ENCODE data around the gene TBX1. TPM values are rescaled to one million over a fixed set of nuclear protein-coding genes. Genes with fewer than 3 reads are reported as not detected.

The TBX1 gene
- total and polyA plus RNA-seq, 2 experiments from 2014 or later, result 0.07 TPM; not detected in 1

- WGBS (ENCODE audit: low lambda C conversion rate, missing lambda C conversion rate), result 62% methylated on average over 18 of the region's 27 CpGs
- no peak overlapping the region for H3K4me2 ChIP-seq
- H3K36me3 ChIP-seq (replicated peaks; ENCODE audit: insufficient read depth, low read depth), result no peaks in the 10 kb centered on the region
- H4K20me1 ChIP-seq (ENCODE audit: insufficient read depth, poor library complexity, severe bottlenecking), result no peaks in the 10 kb centered on the region
- no peaks in the 10 kb centered on the region for H3K9me3 ChIP-seq (ENCODE audit: low read depth)
- H3K27ac ChIP-seq, result no peak overlapping the region
- no peak overlapping the region for H2AFZ ChIP-seq
- TF ChIP-seq EZH2 (IDR thresholded peaks at IDR 0.05; ENCODE audit: borderline replicate concordance), result no peak
- TF ChIP-seq CTCF (IDR thresholded peaks at IDR 0.05; ENCODE audit: poor library complexity), result no peak
- no peak for TF ChIP-seq EZH2phosphoT487 (IDR thresholded peaks at IDR 0.05; ENCODE audit: low read depth, severe bottlenecking, unreplicated experiment)
- no peak overlapping the region for H3K4me3 ChIP-seq
- DNase-seq (ENCODE audit: low spot score), result no peak
- H3K4me1 ChIP-seq (ENCODE audit: insufficient read depth), result peaks cover 4% of the 10 kb centered on the region
- no peaks in the 10 kb centered on the region for H3K9me2 ChIP-seq (replicated peaks; ENCODE audit: insufficient read depth)
- no peaks in the 10 kb centered on the region for H3K79me2 ChIP-seq
- peaks cover 46% of the 10 kb centered on the region for H3K27me3 ChIP-seq
Observed at GRCh38 chr22:19750507-19751490, 9.8 kb upstream of the TBX1 start.

DNA sequence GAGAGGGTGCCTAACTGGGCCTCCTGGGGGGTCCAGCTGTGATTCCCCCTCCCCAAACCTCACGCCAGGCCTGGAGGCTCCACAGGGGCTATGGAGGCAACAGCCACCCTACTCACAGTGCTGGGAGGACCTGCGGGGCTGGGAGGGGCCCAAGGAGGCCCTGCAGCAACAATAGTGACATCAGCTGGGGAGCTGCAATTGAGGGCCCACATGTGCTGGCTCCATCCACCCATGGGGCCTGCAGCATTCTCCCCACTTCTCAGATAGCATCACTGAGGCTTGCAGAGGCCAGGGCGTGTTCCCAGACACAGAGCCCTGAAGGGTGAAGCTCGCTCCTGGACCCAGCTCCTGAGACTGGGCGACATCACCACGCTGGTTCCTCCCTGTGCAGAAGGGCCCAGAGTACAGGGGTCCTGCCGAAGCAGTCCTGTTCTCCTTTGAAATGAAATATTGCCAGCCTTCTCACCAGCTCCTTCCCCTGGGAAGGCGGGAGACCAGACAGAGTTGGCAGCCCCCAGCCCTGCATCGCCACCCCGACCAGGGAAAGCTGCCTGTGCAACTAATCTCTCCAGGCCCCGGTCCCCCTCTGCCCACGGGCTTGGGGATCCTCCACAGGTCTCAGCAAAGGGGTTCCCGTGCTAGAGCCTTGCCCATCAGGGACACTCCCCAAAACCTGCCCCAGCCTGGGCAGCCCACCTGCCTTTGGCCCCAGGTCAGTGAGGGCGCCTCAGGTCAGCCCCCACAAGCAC, 8.9 kb upstream of the TBX1 start:
- no peaks in the 10 kb centered on the region for H4K20me1 ChIP-seq (ENCODE audit: insufficient read depth, poor library complexity, severe bottlenecking)
- H3K4me2 ChIP-seq, result no peak overlapping the region
- H3K9me2 ChIP-seq (replicated peaks; ENCODE audit: insufficient read depth), result no peaks in the 10 kb centered on the region
- DNase-seq (ENCODE audit: low spot score), result no peak
- no peak overlapping the region for H3K4me3 ChIP-seq
- TF ChIP-seq CTCF (IDR thresholded peaks at IDR 0.05; ENCODE audit: poor library complexity) (no peak), EZH2phosphoT487 (IDR thresholded peaks at IDR 0.05; ENCODE audit: low read depth, severe bottlenecking, unreplicated experiment) (no peak), EZH2 (IDR thresholded peaks at IDR 0.05; ENCODE audit: borderline replicate concordance) (no peak)
- H3K4me1 ChIP-seq (ENCODE audit: insufficient read depth), result peaks cover 5% of the 10 kb centered on the region
- no peaks in the 10 kb centered on the region for H3K79me2 ChIP-seq
- no peaks in the 10 kb centered on the region for H3K36me3 ChIP-seq (replicated peaks; ENCODE audit: insufficient read depth, low read depth)
- H3K9me3 ChIP-seq (ENCODE audit: low read depth), result no peaks in the 10 kb centered on the region
- WGBS (ENCODE audit: low lambda C conversion rate, missing lambda C conversion rate), result 93% methylated on average over 14 of the region's 14 CpGs
- no peak overlapping the region for H3K27ac ChIP-seq
- peaks cover 55% of the 10 kb centered on the region for H3K27me3 ChIP-seq
- no peak overlapping the region for H2AFZ ChIP-seq

- WGBS (ENCODE audit: low lambda C conversion rate, missing lambda C conversion rate), result 83% methylated on average over 10 of the region's 10 CpGs
- no peak overlapping the region for H3K4me3 ChIP-seq
- peaks cover 10% of the 10 kb centered on the region for H3K4me1 ChIP-seq (ENCODE audit: insufficient read depth)
- H3K79me2 ChIP-seq, result no peaks in the 10 kb centered on the region
- no peaks in the 10 kb centered on the region for H3K9me2 ChIP-seq (replicated peaks; ENCODE audit: insufficient read depth)
- H3K36me3 ChIP-seq (replicated peaks; ENCODE audit: insufficient read depth, low read depth), result no peaks in the 10 kb centered on the region
- DNase-seq (ENCODE audit: low spot score), result no peak
- H3K27me3 ChIP-seq, result peaks cover 71% of the 10 kb centered on the region
- no peak overlapping the region for H3K27ac ChIP-seq
- TF ChIP-seq EZH2 (IDR thresholded peaks at IDR 0.05; ENCODE audit: borderline replicate concordance), result no peak
- no peak for TF ChIP-seq EZH2phosphoT487 (IDR thresholded peaks at IDR 0.05; ENCODE audit: low read depth, severe bottlenecking, unreplicated experiment)
- TF ChIP-seq CTCF (IDR thresholded peaks at IDR 0.05; ENCODE audit: poor library complexity), result no peak
- no peak overlapping the region for H2AFZ ChIP-seq
- H3K4me2 ChIP-seq, result no peak overlapping the region
- no peaks in the 10 kb centered on the region for H3K9me3 ChIP-seq (ENCODE audit: low read depth)
- H4K20me1 ChIP-seq (ENCODE audit: insufficient read depth, poor library complexity, severe bottlenecking), result no peaks in the 10 kb centered on the region
Observed at GRCh38 chr22:19753090-19753842, 7.3 kb upstream of the TBX1 start.

Data from hepatocyte (in vitro differentiated cells).